HCT116 (cell line): ENCODE results near the gene MISP.

ENCODE experiments used
- CBX3 ChIP-seq: IDR thresholded peaks from 2 replicates; pipeline ENCODE4 v1.6.1; 2012; ENCODE audit warnings: low read depth
- ELF1 ChIP-seq: IDR thresholded peaks from 2 replicates; pipeline ENCODE4 v1.6.1; 2012; ENCODE audit warnings: low read depth, borderline replicate concordance
- EZH2phosphoT487 ChIP-seq: fragments of 200-600 bp; IDR thresholded peaks from 2 replicates; pipeline ENCODE4 v1.6.1; 2018; ENCODE audit warnings: antibody characterized with exemption, borderline replicate concordance
- POLR2AphosphoS5 ChIP-seq: IDR thresholded peaks from 2 replicates; pipeline ENCODE4 v1.6.1; 2011; ENCODE audit warnings: mild to moderate bottlenecking, low read depth, low read length, moderate library complexity
- YY1 ChIP-seq: IDR thresholded peaks from 2 replicates; pipeline ENCODE4 v1.6.1; 2011; ENCODE audit warnings: low read length, low read depth, moderate library complexity, mild to moderate bottlenecking; ENCODE audit not compliant: insufficient replicate concordance; ENCODE audit errors: extremely low read depth
- ZFX ChIP-seq: fragments of 450-650 bp; IDR thresholded peaks from 2 replicates; pipeline ENCODE4 v1.6.1; 2017
- TF ChIP-seq, protein P1 (sequence below), 3 experiments: fragments of 200-600 bp in 1 of 3; sonication (generic) in 1 of 3; IDR thresholded peaks in 2 of 3; conservative IDR thresholded peaks in 1 of 3; 2 replicates each; pipeline ENCODE4 v1.5.1; 2012 to 2017; ENCODE audit warnings: low read depth in 2 of 3, low read length in 2 of 3, antibody characterized with exemption in 1 of 3, borderline replicate concordance in 1 of 3, control low read depth in 1 of 3, mild to moderate bottlenecking in 1 of 3, mixed read lengths in 1 of 3, mixed run types in 1 of 3, moderate library complexity in 1 of 3; ENCODE audit not compliant: insufficient read depth in 1 of 3
- TF ChIP-seq, protein P2 (sequence below): IDR thresholded peaks from 2 replicates; pipeline ENCODE4 v1.6.1; 2012
- TF ChIP-seq, protein P3 (sequence below): IDR thresholded peaks from 2 replicates; pipeline ENCODE4 v1.6.1; 2012; ENCODE audit warnings: low read depth

DNA sequence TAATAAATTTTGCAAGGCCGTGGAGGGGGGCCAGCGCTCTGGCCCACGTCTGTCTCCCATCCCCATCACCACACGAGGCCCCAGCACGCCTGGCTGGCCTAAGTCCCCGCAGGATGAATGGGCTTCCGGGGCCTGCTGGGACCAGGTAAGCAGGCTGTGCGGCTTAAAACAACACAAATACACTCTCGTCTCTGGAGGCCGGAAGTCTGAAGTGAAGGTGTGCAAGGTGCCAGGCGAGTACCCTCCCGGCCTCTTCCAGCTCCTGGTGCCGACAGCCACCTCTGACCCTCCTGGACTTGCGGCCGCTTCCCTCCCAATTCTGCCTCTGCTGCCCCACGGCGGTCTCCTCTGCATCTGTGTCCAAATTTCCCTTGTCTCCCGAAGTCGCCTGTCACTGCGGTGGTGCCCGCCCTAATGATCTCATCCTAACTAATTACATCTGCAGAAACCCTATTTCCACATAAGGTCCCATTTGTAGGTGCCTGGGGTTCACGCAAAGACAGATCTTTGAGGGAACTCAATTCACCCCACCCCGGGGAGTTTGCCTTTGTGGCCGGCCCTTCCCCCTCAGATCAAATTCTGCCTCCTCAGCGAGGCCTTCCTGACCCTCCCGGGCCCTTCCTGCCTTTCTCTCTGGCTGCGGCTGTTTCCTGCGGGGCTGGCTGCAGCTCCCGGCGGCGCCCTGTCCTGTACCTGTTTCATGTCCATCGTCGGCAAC lies 38.2 kb downstream of the MISP start:
- TF ChIP-seq, protein P1, sequence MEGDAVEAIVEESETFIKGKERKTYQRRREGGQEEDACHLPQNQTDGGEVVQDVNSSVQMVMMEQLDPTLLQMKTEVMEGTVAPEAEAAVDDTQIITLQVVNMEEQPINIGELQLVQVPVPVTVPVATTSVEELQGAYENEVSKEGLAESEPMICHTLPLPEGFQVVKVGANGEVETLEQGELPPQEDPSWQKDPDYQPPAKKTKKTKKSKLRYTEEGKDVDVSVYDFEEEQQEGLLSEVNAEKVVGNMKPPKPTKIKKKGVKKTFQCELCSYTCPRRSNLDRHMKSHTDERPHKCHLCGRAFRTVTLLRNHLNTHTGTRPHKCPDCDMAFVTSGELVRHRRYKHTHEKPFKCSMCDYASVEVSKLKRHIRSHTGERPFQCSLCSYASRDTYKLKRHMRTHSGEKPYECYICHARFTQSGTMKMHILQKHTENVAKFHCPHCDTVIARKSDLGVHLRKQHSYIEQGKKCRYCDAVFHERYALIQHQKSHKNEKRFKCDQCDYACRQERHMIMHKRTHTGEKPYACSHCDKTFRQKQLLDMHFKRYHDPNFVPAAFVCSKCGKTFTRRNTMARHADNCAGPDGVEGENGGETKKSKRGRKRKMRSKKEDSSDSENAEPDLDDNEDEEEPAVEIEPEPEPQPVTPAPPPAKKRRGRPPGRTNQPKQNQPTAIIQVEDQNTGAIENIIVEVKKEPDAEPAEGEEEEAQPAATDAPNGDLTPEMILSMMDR (IDR thresholded peaks at IDR 0.05 in 2 of 3, conservative IDR thresholded peaks at IDR 0.05 in 1 of 3; ENCODE audit: borderline replicate concordance in 1 of 3, insufficient read depth in 1 of 3, low read depth in 2 of 3, low read length in 2 of 3) = no peak
- TF ChIP-seq YY1 (no peak), POLR2AphosphoS5 (no peak), EZH2phosphoT487 (no peak), ZFX (no peak), CBX3 (no peak), ELF1 (no peak)
- TF ChIP-seq, protein P2, sequence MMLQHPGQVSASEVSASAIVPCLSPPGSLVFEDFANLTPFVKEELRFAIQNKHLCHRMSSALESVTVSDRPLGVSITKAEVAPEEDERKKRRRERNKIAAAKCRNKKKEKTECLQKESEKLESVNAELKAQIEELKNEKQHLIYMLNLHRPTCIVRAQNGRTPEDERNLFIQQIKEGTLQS = no peak
- TF ChIP-seq, protein P3, sequence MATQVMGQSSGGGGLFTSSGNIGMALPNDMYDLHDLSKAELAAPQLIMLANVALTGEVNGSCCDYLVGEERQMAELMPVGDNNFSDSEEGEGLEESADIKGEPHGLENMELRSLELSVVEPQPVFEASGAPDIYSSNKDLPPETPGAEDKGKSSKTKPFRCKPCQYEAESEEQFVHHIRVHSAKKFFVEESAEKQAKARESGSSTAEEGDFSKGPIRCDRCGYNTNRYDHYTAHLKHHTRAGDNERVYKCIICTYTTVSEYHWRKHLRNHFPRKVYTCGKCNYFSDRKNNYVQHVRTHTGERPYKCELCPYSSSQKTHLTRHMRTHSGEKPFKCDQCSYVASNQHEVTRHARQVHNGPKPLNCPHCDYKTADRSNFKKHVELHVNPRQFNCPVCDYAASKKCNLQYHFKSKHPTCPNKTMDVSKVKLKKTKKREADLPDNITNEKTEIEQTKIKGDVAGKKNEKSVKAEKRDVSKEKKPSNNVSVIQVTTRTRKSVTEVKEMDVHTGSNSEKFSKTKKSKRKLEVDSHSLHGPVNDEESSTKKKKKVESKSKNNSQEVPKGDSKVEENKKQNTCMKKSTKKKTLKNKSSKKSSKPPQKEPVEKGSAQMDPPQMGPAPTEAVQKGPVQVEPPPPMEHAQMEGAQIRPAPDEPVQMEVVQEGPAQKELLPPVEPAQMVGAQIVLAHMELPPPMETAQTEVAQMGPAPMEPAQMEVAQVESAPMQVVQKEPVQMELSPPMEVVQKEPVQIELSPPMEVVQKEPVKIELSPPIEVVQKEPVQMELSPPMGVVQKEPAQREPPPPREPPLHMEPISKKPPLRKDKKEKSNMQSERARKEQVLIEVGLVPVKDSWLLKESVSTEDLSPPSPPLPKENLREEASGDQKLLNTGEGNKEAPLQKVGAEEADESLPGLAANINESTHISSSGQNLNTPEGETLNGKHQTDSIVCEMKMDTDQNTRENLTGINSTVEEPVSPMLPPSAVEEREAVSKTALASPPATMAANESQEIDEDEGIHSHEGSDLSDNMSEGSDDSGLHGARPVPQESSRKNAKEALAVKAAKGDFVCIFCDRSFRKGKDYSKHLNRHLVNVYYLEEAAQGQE = no peak
